ENCODE results near the gene IER3.

Gene IER3

GRCh38 chr6:30748851-30749540, 4.6 kb upstream of the IER3 start:
- H4K20me1 ChIP-seq (ENCODE audit: insufficient read depth, low read length), result no peaks in the 10 kb centered on the region
- no peaks in the 10 kb centered on the region for H3K9me3 ChIP-seq (replicated peaks; ENCODE audit: insufficient read depth, low read length)
- no peak overlapping the region for H3K4me2 ChIP-seq (ENCODE audit: low read depth, low read length)
- no peaks in the 10 kb centered on the region for H3K79me2 ChIP-seq (ENCODE audit: low read length)
- no peak overlapping the region for H3K27ac ChIP-seq (ENCODE audit: low read length)
- no peaks in the 10 kb centered on the region for H3K36me3 ChIP-seq (replicated peaks; ENCODE audit: insufficient read depth, low read length)
- no peaks in the 10 kb centered on the region for H3K9me2 ChIP-seq (replicated peaks; ENCODE audit: insufficient read depth, low read length)
- no peaks in the 10 kb centered on the region for H3K27me3 ChIP-seq (replicated peaks; ENCODE audit: insufficient read depth, low read length)
- TF ChIP-seq EZH2 (optimal IDR thresholded peaks at IDR 0.05; ENCODE audit: low read depth, low read length) (no peak), EZH2phosphoT487 (IDR thresholded peaks at IDR 0.05; ENCODE audit: low read length) (no peak)
- TF ChIP-seq, protein P1, sequence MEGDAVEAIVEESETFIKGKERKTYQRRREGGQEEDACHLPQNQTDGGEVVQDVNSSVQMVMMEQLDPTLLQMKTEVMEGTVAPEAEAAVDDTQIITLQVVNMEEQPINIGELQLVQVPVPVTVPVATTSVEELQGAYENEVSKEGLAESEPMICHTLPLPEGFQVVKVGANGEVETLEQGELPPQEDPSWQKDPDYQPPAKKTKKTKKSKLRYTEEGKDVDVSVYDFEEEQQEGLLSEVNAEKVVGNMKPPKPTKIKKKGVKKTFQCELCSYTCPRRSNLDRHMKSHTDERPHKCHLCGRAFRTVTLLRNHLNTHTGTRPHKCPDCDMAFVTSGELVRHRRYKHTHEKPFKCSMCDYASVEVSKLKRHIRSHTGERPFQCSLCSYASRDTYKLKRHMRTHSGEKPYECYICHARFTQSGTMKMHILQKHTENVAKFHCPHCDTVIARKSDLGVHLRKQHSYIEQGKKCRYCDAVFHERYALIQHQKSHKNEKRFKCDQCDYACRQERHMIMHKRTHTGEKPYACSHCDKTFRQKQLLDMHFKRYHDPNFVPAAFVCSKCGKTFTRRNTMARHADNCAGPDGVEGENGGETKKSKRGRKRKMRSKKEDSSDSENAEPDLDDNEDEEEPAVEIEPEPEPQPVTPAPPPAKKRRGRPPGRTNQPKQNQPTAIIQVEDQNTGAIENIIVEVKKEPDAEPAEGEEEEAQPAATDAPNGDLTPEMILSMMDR (IDR thresholded peaks at IDR 0.05; ENCODE audit: low read length), result no peak
- DNase-seq, result no peak
- H3K4me3 ChIP-seq (ENCODE audit: low read length), result no peak overlapping the region
- H3F3A ChIP-seq (ENCODE audit: insufficient read depth, low read length), result peaks cover 4% of the 10 kb centered on the region; the same call in 1 of the 2 replicates
- H3K4me1 ChIP-seq (ENCODE audit: low read length), result no peaks in the 10 kb centered on the region
- H3K9ac ChIP-seq (ENCODE audit: low read length), result no peak overlapping the region
- H2AFZ ChIP-seq (ENCODE audit: low read length), result no peak overlapping the region

DNA sequence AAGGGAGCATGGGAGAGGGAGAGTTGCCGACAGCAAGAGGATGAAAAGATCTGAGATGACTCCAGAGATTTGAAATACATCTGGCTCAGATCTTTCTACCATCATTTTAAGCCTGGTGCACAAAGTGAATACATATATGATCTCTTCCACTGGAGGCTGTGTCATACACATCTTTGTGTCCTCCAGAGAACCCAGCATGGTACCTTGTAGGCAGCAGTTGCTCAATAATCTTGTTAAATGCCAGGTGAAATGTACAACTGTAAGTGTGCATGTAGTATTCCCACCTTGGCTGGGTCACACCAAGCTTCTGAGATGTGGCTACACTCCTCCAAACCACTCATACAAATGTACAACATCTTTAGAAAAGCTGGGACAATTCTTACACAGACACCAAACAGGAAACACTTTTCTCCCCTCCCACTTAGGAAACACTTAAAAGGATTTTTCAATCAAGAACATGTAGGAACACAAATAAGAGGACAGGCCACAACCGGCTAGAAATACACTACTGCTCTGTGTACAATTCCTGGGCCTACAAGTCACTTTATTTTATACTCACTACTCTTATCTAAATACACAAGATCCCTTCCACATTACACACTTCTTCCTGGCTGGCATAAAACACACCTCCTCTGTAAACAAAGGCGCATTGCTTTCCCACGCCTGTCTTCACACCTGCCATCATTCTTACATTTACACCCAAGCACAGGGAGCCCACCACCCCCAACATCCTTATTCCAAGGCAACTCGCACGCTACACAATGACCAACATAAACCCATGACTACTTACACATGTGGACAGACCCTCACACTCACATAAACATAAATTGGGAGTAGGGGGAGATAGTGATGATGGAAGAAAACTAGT, 3.8 kb upstream of the IER3 start:
- Histone ChIP-seq H3K9ac (ENCODE audit: low read length) (no peak overlapping the region), H3F3A (ENCODE audit: insufficient read depth, low read length) (peaks cover 12% of the 10 kb centered on the region), H3K9me3 (replicated peaks; ENCODE audit: insufficient read depth, low read length) (no peaks in the 10 kb centered on the region), H3K9me2 (replicated peaks; ENCODE audit: insufficient read depth, low read length) (no peaks in the 10 kb centered on the region), H3K4me3 (ENCODE audit: low read length) (no peak overlapping the region), H2AFZ (ENCODE audit: low read length) (no peak overlapping the region), H3K27ac (ENCODE audit: low read length) (no peak overlapping the region), H3K4me1 (ENCODE audit: low read length) (no peaks in the 10 kb centered on the region), H3K4me2 (ENCODE audit: low read depth, low read length) (no peak overlapping the region), H3K27me3 (replicated peaks; ENCODE audit: insufficient read depth, low read length) (no peaks in the 10 kb centered on the region), H3K79me2 (ENCODE audit: low read length) (no peaks in the 10 kb centered on the region), H4K20me1 (ENCODE audit: insufficient read depth, low read length) (no peaks in the 10 kb centered on the region), H3K36me3 (replicated peaks; ENCODE audit: insufficient read depth, low read length) (no peaks in the 10 kb centered on the region)
- no peak for DNase-seq
- TF ChIP-seq EZH2 (optimal IDR thresholded peaks at IDR 0.05; ENCODE audit: low read depth, low read length) (no peak), EZH2phosphoT487 (IDR thresholded peaks at IDR 0.05; ENCODE audit: low read length) (no peak)
- TF ChIP-seq, protein P1 (IDR thresholded peaks at IDR 0.05; ENCODE audit: low read length), result no peak

DNA sequence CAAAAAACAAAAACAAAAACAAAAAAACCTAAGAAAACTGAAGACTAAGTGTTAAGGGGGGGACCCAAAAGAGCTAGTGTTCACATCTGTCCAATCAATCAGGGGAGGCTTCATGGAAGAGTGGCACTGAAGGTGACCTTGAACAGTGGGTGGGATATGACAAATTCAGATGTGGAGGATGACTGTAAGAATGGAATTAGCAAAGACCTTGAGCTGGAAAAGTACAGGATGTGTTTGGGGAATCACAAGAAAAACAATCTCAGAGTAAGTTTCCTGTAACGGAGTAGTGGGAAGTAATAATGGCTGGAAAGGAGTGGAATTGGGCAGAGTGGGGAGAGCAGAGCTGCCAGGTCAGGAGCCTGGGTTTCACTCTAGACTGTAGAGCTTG, 2.9 kb upstream of the IER3 start:
- no peak for DNase-seq
- Histone ChIP-seq H3K9me2 (replicated peaks; ENCODE audit: insufficient read depth, low read length) (no peaks in the 10 kb centered on the region), H3F3A (ENCODE audit: insufficient read depth, low read length) (peaks cover 18% of the 10 kb centered on the region), H3K27me3 (replicated peaks; ENCODE audit: insufficient read depth, low read length) (no peaks in the 10 kb centered on the region), H3K9me3 (replicated peaks; ENCODE audit: insufficient read depth, low read length) (no peaks in the 10 kb centered on the region), H3K27ac (ENCODE audit: low read length) (no peak overlapping the region), H3K79me2 (ENCODE audit: low read length) (peaks cover under 1% of the 10 kb centered on the region; the same call in 1 of the 2 replicates), H3K4me3 (ENCODE audit: low read length) (no peak overlapping the region), H3K36me3 (replicated peaks; ENCODE audit: insufficient read depth, low read length) (no peaks in the 10 kb centered on the region), H4K20me1 (ENCODE audit: insufficient read depth, low read length) (no peaks in the 10 kb centered on the region), H3K4me1 (ENCODE audit: low read length) (no peaks in the 10 kb centered on the region), H3K9ac (ENCODE audit: low read length) (no peak overlapping the region), H3K4me2 (ENCODE audit: low read depth, low read length) (no peak overlapping the region), H2AFZ (ENCODE audit: low read length) (no peak overlapping the region)
- TF ChIP-seq EZH2phosphoT487 (IDR thresholded peaks at IDR 0.05; ENCODE audit: low read length) (no peak), EZH2 (optimal IDR thresholded peaks at IDR 0.05; ENCODE audit: low read depth, low read length) (no peak)
- TF ChIP-seq, protein P1 (IDR thresholded peaks at IDR 0.05; ENCODE audit: low read length), result no peak
